Inferior parietal cortex (tissue), 1 donor: ENCODE data around the gene IZUMO4.
"Not testable (repeated sequence)": the region's sequence is repeated elsewhere in the genome, so short reads cannot be mapped to it uniquely, and the experiment has no call there.

Experiments
- DNase-seq: peaks from one replicate; pipeline ENCODE4 v3.0.0-alpha.2; 2016; ENCODE audit errors: extremely low spot score

The IZUMO4 gene

DNA sequence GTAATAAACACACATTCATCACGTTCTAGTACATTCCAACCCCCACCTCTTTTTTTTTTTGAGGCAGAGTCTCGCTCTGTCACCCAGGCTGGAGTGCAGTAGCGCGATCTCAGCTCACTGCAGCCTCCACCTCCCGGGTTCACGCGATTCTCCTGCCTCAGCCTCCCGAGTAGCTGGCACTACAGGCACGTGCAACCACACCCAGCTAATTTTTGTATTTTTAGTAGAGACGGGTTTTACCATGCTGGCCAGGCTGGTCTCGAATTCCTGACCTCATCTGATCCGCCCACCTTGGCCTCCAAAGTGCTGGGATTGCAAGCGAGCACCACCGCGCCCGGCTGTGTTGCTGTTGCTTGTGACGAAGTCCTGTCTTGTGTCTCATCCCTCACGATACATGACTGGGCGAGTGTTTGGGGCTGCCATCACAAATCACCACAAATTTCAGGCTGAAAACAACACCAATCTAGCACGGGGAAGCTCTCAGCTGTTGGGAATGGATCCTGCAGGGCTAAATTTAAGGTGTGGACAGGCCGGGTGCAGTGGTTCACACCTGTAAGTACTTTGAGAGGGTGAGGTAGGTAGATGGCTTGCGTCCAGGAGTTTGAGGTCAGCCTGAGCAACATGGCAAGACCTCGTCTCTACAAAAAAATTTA, 16.3 kb upstream of the IZUMO4 start:
- DNase-seq: no peak

DNA sequence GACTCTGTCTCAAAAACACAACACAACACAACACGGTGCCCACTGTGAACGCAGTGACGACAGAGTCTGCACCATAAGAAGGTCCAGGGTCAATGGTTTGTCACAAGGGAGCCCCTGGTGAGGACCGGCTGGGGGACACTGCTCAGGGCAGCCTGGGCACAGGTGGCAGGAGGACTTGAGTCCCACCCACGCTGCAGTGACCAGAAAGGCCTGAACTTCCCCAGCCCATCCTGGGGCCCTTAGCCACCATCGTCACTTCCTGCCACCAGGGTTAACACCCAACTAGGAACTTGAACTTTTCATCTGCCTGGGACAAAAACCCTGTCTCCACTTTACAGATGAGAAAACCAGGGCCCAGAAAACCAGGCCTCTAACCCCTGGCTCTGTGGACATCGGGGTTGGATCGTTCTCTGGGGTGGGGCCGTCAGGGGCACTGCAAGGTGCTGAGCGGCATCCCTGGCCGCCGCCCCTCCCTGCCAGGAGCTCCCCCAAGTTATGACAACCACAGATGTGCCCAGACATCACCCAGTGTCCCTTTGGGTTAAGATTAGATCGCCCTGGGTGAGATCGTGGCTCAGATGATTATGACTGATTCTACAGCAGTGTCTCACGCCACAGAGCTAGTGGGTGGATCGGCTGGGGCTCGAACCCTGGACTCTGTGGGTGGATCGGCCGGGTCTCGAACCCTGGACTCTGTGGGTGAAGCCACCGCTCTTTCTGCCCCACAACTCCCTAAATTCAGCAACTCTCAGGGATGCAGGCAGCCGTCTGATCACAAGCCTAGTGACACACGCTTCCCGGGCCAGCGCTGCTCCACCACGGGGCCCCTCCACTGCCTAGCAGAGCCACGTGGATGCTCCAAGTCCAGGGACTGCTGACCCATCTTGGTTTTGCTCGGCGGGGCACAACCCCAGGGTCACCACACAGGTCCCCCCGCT, 14.6 kb upstream of the IZUMO4 start:
- no peak for DNase-seq

DNA sequence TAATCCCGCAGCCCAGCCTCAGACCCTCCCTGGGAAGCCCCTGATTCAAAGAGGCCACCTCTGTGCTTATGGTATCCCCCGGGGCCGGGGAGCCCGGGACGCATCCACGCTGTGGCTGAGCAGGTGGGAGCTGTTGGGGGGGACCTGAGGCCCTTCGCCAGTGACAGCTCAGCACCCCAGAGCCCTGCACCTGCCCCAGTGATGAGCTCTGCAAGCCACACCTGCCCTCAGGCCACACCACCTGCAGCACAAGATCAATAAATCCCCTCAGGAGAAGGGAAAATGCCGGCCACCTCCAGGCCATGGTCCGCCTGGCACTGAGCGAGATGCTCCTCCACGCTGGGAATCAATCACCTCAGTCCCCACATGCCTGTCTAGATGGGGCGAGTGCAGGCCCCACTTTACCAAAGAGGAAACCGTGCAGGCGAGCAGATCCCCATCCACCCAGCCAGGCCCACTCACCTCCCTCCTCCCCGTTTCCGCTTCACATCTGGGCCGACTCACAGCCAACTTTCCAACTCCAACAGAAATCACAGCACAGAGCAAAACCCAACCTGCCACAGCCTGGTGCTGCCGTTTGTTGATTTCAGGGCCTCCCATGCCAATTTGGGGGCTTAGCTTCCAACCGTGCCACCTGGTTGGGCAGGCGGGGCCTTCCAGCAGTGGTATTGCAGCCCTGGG, 13.4 kb upstream of the IZUMO4 start:
- no peak for DNase-seq

DNA sequence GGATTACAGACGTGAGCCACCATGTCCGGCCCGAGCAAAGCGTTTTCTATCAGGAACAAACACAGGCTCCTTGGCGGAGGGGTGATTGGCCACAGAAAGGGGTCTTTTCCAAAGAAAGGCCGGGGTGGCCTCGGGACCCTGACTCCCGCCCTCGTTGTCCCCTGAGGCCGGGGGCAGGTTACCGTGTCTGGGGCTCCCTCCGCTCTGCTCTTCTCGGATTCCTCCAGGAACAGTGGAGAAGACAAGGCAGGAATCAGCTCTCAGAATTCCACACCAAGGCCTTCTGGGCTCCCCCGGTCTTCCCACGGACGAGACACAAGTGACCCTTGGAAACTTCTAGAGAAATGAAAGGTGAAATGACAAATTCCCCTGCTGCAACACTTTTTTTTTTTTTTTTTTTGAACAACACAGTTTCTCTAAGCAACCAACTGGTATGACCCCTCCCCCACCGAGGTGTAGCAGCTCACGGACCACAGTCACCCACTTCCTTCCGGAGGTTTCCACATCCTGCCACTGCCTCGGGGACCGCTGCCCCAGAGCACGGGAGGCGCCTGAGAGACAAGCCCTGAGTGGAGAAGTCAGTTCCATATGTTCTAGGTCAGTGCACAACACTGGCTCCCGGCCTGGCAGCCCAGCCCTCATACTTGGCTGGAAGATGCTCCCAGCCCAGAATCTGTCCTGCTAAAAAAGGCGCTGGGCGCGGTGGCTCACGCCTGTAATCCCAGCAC, 11.6 kb upstream of the IZUMO4 start:
- DNase-seq: no peak

GRCh38 chr19:2086695-2087620, 9.8 kb upstream of the IZUMO4 start:
- not testable (repeated sequence) for DNase-seq

GRCh38 chr19:2087621-2088100, 9.1 kb upstream of the IZUMO4 start:
- no peak for DNase-seq

DNA sequence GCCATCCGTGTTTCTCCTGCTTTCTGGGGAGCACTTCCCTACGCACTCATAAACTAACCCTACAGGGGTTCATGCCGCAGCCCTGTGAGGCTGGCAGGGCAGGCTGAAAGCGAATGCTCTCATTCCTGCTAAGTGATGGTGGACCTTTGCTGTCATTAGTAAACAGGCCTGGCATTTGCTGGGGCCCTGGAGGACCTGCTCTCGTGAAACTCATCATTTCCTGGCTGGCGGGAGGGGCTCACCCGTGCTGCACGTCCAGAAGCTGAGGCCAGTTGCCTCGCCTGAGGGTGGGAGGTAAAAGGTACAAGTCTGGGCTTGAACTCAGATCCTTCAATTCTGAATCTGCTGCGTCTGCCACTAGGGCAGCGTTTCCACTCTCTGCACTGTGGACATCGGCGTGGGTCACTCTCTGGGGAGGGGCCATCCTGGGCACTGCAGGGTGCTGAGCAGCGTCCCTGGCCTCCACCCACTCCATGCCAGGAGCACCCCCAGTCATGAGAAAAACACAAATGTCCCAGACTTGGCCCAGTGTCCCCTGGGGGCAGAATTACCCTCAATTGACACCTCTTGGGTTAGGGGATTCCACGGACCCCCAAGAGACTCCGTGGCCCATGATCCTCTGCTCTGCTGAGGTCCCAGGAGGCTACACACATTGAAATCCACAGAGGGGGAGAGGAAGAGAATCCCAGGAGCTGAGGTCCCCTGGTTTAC, 7.6 kb upstream of the IZUMO4 start:
- no peak for DNase-seq

- DNase-seq: no peak
Measured at GRCh38 chr19:2089727-2090053, 7.0 kb upstream of the IZUMO4 start.

DNA sequence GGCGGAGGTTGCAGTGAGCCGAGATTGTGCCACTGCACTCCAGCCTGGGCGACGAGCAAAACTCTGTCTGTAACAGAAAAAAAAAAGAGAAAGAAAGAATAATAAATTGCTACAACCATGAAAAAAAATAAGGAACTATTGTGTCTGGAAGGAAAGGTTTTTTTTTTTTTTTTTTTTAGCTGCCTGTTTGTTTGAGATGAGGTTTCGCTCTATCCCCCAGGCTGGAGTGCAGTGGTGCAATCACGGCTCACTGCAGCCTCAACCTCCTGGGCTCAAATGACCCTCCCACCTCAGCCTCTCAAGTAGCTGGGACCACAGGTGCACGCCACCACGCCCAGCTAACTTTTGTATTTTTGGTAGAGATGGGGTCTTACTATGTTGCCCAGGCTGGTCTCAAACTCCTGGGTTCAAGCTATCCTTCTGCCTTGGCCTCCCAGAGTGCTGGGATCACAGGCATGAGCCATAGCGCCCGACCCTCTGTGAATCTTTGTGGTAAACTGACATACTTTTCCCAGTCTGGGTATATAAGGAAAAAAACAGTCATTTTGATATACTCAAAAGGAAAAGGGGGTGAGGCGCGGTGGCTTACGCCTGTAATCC, 4.7 kb upstream of the IZUMO4 start:
- DNase-seq: not testable (repeated sequence)

DNA sequence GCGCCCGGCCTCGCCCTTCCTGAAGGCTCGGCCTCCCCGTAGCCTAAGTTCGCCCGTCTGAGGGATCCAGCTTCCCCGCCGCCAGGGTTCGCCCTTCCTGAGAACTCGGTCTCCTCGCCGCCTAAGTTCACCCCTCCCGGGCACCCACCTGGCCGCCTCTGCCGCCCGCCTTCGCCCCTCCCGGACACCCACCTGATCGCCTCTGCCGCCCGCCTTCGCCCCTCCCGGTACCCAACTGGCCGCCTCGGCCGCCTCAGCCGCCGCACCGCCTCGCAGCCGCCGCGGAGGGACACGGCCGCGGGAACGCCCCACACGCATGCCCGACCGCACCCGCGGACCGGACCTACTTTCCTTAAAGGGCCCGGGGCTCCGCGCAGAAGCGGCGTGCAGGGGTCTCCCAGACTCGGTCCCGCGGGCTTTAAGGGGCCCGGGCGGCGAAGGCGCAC, 658 bp upstream of the IZUMO4 start, which contains the start of gene MOB3A:
Gene MOB3A (minus strand): TSS at position 293 of the 446 bp plus-strand sequence. CDS start 17,766 bp downstream, outside the sequence.
- DNase-seq: no peak

- no peak for DNase-seq
Measured at GRCh38 chr19:2097203-2097885, 629 bp downstream of the IZUMO4 start.

GRCh38 chr19:2097886-2098327, 1.2 kb downstream of the IZUMO4 start:
- no peak for DNase-seq

- DNase-seq: no peak
Measured at GRCh38 chr19:2099054-2099501, 2.4 kb downstream of the IZUMO4 start.

DNA sequence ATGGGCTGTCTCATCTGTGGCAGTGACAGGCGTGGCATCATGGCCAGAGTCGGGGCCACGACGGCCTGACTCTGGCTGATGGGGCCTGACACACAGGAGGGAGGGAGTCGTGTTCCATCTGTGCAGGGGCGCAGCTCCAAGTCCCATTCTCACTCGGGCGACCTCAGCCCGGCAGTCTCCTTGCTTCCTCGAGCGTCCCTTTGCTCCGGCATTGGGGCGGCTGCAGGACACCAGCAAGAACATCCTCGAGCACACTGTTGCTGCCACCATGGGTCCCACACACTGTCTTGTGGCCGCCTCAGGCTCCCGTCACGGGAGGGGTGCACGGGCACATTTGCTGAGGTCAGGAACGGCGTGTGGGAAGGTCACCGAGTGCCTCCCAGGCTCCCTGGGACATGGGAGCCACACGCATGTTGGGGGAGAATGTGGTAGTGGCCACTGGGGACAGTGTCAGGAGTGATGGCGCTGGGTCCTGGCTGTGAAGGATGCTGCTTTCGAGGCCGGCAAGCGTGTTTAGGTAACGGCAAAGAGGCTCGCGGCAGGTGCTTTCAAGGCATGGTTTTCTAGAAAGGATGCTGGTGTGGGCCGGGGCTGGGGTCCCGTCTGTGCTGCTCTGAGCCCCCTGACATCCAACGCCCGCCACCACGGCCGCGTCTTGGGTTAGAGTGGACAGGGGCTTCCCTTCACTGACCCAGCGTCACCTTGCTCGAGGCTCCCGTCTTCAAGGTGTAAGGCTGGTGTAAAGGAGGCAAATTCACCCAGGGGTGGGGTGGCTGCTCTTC, 3.4 kb downstream of the IZUMO4 start:
- no peak for DNase-seq

- no peak for DNase-seq
Measured at GRCh38 chr19:2100719-2101061, 4.0 kb downstream of the IZUMO4 start.

GRCh38 chr19:2101417-2102335, 5.0 kb downstream of the IZUMO4 start:
- DNase-seq: no peak
